GM21619 (cell line): ENCODE data around the gene RPTOR.

ENCODE experiments used
- ATAC-seq: cut with Tn5 transposase; IDR thresholded peaks from one replicate; pipeline ENCODE4 v1.9.1; 2021; ENCODE audit not compliant: unreplicated experiment

Gene RPTOR

GRCh38 chr17:80822700-80823410 lies 278.2 kb downstream of the RPTOR start:
- no peak for ATAC-seq

GRCh38 chr17:80824549-80825470 lies 280.2 kb downstream of the RPTOR start:
- no peak for ATAC-seq

- ATAC-seq = no peak
These were observed 281.1 kb downstream of the RPTOR start for GRCh38 chr17:80825471-80826345.

GRCh38 chr17:80826346-80826954 lies 281.8 kb downstream of the RPTOR start:
- no peak for ATAC-seq

- no peak for ATAC-seq
These were observed 282.5 kb downstream of the RPTOR start for GRCh38 chr17:80826955-80827645.

GRCh38 chr17:80827646-80828643 lies 283.3 kb downstream of the RPTOR start:
- ATAC-seq = no peak

- ATAC-seq = no peak
These were observed 284.7 kb downstream of the RPTOR start for GRCh38 chr17:80829166-80829813.

GRCh38 chr17:80830020-80830780 lies 285.6 kb downstream of the RPTOR start:
- no peak for ATAC-seq

GRCh38 chr17:80831491-80831890 lies 286.9 kb downstream of the RPTOR start:
- no peak for ATAC-seq

GRCh38 chr17:80832266-80832676 lies 287.6 kb downstream of the RPTOR start:
- no peak for ATAC-seq

GRCh38 chr17:80832888-80833583 lies 288.4 kb downstream of the RPTOR start:
- peak; percentile 75 for ATAC-seq

- ATAC-seq = no peak
These were observed 289.6 kb downstream of the RPTOR start for GRCh38 chr17:80833952-80834892.

- ATAC-seq = no peak
These were observed 290.2 kb downstream of the RPTOR start for GRCh38 chr17:80834893-80835275.

- no peak for ATAC-seq
These were observed 291.4 kb downstream of the RPTOR start for GRCh38 chr17:80835816-80836657.

- ATAC-seq = no peak
These were observed 292.0 kb downstream of the RPTOR start for GRCh38 chr17:80836658-80836965.
